SHP77 treated with DMSO at 0.1 percent for 48 hours (cell line): ENCODE results near the gene SLA2.
"Not testable (repeated sequence)": the region's sequence is repeated elsewhere in the genome, so short reads cannot be mapped to it uniquely, and the experiment has no call there.

Source experiments
- DNase-seq: peaks from one replicate; lab custom pipeline; 2025; lab: John Stamatoyannopoulos, UW

Gene SLA2

DNA sequence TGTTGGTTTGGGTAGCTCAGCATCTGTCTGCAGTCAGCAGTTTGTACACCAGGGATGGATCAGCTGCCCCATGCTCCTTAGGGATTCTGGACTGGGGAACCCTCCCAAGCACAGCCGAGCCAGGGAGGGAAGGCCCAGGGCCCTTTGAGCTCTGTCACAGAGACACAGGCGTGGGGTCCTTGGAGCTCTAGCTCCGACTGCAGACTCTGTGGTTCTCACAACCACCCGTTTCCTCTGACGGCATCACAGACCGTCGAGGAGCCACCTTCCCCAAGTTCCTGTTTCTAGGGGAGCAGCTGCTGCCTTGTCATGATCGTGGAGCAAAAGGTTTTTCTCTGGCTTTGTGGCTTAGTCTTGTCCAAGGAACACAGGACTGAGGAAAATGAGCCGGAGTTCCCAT is at the start of gene SLA2:
Gene SLA2, minus strand, starts transcription at position 199 of the 400 bp plus-strand sequence. CDS start 4,861 bp downstream, outside the sequence.
- no peak for DNase-seq

- not testable (repeated sequence) for DNase-seq
Observed at GRCh38 chr20:36695467-36695866, 49.5 kb upstream of the SLA2 start.

DNA sequence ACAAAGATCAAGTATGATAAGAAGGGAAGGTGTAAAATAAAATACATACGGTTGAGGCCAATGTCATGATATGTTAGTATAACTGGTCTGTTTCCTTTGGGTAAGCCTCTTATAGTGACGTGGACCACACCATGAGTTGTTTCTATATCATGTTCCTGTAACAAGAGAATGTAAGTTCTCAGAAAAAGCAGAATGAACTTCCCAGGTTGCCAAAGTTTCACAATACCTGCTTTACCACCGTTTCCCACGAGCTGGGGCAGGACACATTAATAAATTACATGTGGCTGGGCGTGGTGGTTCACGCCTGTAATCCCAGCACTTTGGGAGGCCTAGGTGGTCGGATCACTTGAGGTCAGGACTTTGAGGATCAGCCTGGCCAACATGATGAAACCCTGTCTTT is 42.6 kb upstream of the SLA2 start:
- DNase-seq, result no peak

DNA sequence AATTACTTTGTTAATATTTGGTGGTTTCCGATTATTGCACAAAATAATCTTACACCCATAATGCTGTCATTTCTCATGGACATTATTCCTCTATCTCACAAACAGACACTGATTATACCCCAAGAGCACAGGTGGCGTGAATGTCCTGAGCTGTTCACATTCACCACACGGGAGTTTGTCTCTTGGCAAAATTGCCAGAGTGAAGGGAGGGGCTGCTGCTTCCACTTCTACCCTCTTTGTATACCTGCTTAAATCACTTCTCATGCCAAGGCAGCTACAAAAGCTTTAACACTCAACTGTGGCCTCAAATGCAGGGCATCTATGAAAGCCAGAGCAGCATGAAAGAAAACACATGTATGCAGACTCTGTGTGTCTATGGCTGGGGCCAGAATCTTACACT is 41.9 kb upstream of the SLA2 start:
- DNase-seq, result no peak

DNA sequence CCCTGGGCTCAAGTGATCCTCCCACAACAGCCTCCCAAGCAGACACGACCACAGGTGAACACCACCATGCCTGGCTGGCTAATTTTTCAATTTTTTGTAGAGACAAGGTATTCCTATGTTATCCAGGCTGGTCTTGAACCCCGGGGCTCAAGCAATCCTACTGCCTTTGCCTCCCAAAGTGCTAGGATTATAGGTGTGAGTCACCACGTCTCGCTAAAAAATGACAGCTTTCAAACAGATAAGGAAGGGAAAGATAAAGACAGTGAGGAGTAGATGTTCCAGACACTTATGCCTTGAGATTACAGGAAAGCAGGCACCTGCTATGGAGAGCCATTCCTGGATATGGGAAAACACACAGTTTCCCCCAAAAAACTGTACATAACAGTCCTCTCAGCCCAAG is 40.9 kb upstream of the SLA2 start:
- no peak for DNase-seq

- no peak for DNase-seq
Observed at GRCh38 chr20:36686504-36686903, 40.5 kb upstream of the SLA2 start.

GRCh38 chr20:36684747-36685146 is 38.8 kb upstream of the SLA2 start:
- DNase-seq, result no peak

GRCh38 chr20:36682311-36682710 is 36.3 kb upstream of the SLA2 start:
- no peak for DNase-seq

- peak; percentile 82 for DNase-seq
Observed at GRCh38 chr20:36677422-36677771, 31.4 kb upstream of the SLA2 start.

GRCh38 chr20:36676701-36677421 is 30.9 kb upstream of the SLA2 start:
- DNase-seq, result peak; percentile 14

- DNase-seq, result not testable (repeated sequence)
Observed at GRCh38 chr20:36675545-36675944, 29.5 kb upstream of the SLA2 start.

GRCh38 chr20:36672991-36673390 is 27.0 kb upstream of the SLA2 start:
- DNase-seq, result no peak

DNA sequence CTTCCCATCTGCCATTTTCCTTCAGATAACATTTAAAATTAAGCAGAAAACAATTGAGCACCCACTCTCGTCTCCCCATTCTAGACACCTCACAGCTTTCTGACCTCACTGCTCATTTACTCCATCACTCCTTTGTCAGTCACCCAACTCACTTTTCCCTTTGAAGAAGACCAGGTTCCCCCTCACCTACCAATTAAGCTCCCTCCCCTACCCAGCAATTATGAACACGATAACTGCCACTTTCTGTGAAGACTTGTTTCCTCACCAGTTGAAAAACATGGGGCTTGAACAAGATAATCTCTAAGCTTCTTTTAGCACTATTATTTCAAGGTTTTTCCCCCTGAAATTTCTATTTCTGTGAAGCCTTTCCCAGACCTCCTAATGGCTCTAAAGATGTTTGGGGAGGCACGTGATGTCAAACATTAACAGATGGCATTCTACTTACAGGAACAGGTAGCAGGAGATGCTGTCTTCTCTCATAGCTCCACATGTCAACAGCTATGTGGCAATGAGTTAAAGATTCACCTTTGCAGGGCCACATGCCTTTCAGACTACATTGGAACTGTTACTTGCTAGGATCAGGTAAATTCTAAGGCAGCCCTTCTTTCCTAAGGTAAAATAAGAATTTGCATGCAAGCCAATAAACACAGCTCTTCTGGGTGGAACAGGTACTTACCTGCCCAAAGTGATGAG is 24.8 kb upstream of the SLA2 start:
- no peak for DNase-seq

- no peak for DNase-seq
Observed at GRCh38 chr20:36666181-36666740, 20.3 kb upstream of the SLA2 start.

DNA sequence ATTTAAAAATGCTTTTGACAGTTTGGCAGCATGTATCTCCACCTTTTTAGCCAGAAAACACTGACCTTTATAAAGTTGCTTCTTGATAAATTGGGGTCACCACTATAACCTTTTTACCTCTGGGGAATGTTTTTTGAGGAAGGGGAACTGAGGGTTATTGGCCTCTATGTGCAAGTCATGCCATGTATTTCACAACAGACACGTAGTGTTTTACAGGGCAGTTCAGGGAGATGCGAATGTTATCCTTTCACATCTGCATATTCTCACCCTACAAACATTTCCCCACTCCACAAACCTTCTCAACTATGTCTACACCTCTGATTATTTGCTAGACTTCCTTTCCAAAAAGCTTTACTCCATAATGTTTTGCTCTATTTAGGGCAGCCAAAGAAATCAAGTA is 17.0 kb upstream of the SLA2 start:
- DNase-seq, result no peak

DNA sequence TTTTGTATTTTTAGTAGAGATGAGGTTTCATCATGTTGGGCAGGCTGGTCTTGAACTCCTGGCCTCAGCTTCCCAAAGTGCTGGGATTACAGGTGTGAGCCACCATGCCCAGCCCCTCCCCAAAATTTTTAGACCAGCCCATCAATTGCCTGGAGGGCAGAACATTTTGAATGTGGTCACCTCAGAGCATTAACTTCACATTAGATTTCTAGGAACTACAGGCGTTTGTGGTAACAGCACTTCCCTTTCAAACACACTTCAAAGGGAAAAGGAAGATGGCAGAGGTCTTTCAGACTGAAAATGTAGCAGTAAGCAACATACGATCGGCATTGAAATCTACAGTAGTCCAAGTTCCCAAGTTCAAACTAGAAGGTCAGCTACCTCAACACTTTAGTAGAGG is 12.3 kb upstream of the SLA2 start:
- DNase-seq, result no peak

DNA sequence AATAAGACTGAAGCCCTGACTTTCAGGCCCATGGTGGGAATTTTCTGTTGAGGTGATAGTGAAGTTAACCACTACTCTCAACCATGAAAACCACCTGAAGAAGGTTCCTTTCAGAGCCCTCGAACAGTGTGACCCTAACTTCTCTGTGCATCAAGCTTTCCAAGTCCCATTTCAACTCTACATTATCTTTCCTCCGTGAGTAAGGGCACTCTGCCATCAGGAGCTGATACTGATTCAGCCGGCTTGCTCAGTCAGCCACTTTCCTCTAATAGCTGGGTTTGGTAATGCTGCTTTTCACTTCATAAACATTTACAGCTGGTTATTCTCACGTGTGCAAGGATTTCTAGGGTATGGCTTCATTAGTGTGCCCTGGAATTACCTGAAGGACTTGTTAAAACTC is 10.7 kb upstream of the SLA2 start:
- no peak for DNase-seq

- no peak for DNase-seq
Observed at GRCh38 chr20:36655004-36655403, 9.0 kb upstream of the SLA2 start.

DNA sequence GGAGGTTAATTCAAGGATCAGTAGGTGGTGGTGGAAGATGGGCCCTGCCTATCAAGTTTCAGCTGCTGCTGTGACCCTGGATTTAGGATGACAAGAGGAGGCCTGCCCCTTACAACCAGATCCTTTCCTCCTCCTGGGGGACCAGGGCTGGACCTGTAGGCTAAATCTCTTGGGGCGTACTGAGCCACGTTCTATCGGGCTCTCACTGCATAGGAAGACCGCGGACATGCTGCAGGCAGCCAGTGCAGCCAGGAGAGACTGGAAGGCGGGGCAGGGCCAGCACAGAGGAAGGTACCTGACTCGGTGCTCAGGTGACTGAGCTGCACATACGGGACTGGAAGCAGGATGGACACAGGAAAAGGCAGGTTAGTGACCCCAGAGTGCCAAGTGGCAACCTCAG is 8.5 kb upstream of the SLA2 start:
- DNase-seq, result no peak

DNA sequence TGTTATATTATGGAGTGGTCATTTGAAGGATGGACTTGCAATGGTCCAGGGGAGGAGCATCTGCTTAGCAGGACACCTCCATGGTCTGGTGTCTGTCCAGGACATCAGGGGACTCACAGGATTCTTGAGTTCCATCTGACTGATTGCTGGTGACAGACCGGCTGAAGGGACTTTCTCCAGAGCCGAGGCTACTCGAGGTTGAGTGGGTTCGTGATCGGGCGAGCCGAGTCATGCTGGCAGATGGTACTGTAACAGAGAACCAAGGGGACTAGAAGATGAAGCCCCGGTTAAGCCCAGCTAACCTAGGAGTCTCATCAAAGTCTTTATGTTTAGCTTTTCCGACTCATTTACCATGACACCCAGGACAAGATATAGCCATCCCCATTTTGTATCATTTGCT is 7.5 kb upstream of the SLA2 start:
- no peak for DNase-seq

- no peak for DNase-seq
Observed at GRCh38 chr20:36647196-36648121, 1.5 kb upstream of the SLA2 start.

DNA sequence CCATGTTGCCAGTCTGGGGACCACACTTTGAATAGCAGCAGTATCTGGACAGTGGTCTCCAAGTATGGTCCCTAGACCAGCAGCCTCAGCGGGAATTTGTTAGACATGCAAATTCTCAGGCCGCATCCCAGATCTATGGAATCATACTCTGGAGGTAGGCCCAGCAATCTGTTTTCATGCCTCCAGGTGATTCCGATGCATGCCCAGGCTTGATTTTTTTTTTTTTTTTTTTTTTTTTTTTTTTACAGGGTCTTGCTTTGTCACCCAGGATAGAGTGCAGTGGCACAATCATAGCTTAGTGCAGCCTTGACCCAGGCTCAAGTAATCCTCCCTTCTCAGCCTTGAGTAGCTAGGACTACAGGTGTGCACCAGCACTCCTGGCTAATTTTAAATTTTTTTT is 682 bp upstream of the SLA2 start:
- DNase-seq, result no peak
